A549 treated with DMSO at 1 μM for 4 hours (cell line): ENCODE data around the gene CYP4F11. TPM values are rescaled to one million over a fixed set of nuclear protein-coding genes. Genes with fewer than 3 reads are reported as not detected.

ENCODE experiments used
- total RNA-seq: library from RNA; stranded (reverse); fragments of 200-300 nt; extraction: Qiagen RNA extraction; gene quantifications from 5 replicates; pipeline ENCODE4 v1.2.3, GENCODE V29; 2022; ENCODE audit warnings: low read depth

Gene CYP4F11
- total RNA-seq, result 6.6 to 8.8 TPM (median 7.0 TPM) in 5 replicates

GRCh38 chr19:15934332-15935078 lies at the start of gene CYP4F11:
Gene CYP4F11 (minus strand): TSS chr19:15934529. CDS start chr19:15934408, 121 bp downstream.

GRCh38 chr19:15948223-15949058 lies 14.1 kb upstream of the CYP4F11 start, which contains the start of gene OR10H4:
Gene OR10H4 (plus strand): TSS chr19:15949008. CDS start chr19:15949008, 0 bp downstream.

GRCh38 chr19:15897738-15898276 lies 36.5 kb downstream of the CYP4F11 start, which contains the start of gene CYP4F2:
Gene CYP4F2 (minus strand): TSS chr19:15898074. CDS start chr19:15897611, 463 bp downstream.

Other genes with a start within 250 kb of the CYP4F11 start
- gene OR10H2, start 206.5 kb downstream of the CYP4F11 start, total RNA-seq, result not detected in 5 replicates
- not detected in 5 replicates for gene OR10H3, start 196.5 kb downstream of the CYP4F11 start, total RNA-seq
- gene OR10H5, start 146.9 kb downstream of the CYP4F11 start, total RNA-seq, result not detected in 5 replicates
- gene OR10H1, start 118.9 kb downstream of the CYP4F11 start, total RNA-seq, result not detected in 5 replicates
- 0.07 to 0.20 TPM (median 0.11 TPM) in 4 of 5 replicates, not detected in the other for gene CYP4F2, start 36.5 kb downstream of the CYP4F11 start, total RNA-seq
- gene OR10H4, start 14.5 kb upstream of the CYP4F11 start, total RNA-seq, result not detected in 5 replicates
- gene TPM4, start 142.0 kb upstream of the CYP4F11 start, total RNA-seq, result 357 to 457 TPM (median 429 TPM) in 5 replicates
- 41.0 to 61.3 TPM (median 44.4 TPM) in 5 replicates for gene RAB8A, start 177.4 kb upstream of the CYP4F11 start, total RNA-seq
- gene HSH2D, start 209.2 kb upstream of the CYP4F11 start, total RNA-seq, result 0.05 to 0.15 TPM in 2 of 5 replicates, not detected in the others
- not detected in 5 replicates for gene CIB3, start 239.0 kb upstream of the CYP4F11 start, total RNA-seq